HL-60 (cell line): Measurements from ENCODE around the gene ZSCAN5B.

Experiments
- DNase-seq, 2 experiments: peaks; one replicate each; pipeline ENCODE4 v3.0.0-alpha.2; 2010 to 2020; ENCODE audit warnings: low read depth in 1 of 2, low spot score in 1 of 2
- H3K27ac ChIP-seq: fragments of 250-450 bp; sonication (Bioruptor Pico); replicated peaks from 2 replicates; pipeline ENCODE4 v1.5.1; 2020; ENCODE audit warnings: mild to moderate bottlenecking, moderate library complexity
- H3K27me3 ChIP-seq: fragments of 250-450 bp; sonication (Bioruptor Pico); 2 replicates; pipeline ENCODE4 v1.5.1; 2021; ENCODE audit warnings: mild to moderate bottlenecking, moderate library complexity; ENCODE audit not compliant: insufficient read depth, poor library complexity, severe bottlenecking
- H3K4me3 ChIP-seq: replicated peaks from 2 replicates; pipeline ENCODE4 v1.5.1; 2011; ENCODE audit warnings: mild to moderate bottlenecking, control low read depth, low read length; ENCODE audit not compliant: insufficient read depth
- GABPA ChIP-seq: IDR thresholded peaks from 2 replicates; pipeline ENCODE4 v1.6.1; 2012; ENCODE audit warnings: low read depth
- POLR2AphosphoS5 ChIP-seq: IDR thresholded peaks from 2 replicates; pipeline ENCODE4 v1.6.1; 2012; ENCODE audit warnings: low read depth
- SPI1 ChIP-seq: IDR thresholded peaks from 2 replicates; pipeline ENCODE4 v1.6.1; 2012; ENCODE audit warnings: low read depth, mild to moderate bottlenecking, borderline replicate concordance
- TF ChIP-seq, protein P1 (sequence below): IDR thresholded peaks from one replicate; pipeline ENCODE4 v1.5.1; 2011; ENCODE audit warnings: low read length, control low read depth, inconsistent platforms; ENCODE audit not compliant: insufficient read depth
- TF ChIP-seq, protein P2 (sequence below): IDR thresholded peaks from 2 replicates; pipeline ENCODE4 v1.6.1; 2012; ENCODE audit warnings: low read depth; ENCODE audit not compliant: insufficient replicate concordance

ZSCAN5B gene

DNA sequence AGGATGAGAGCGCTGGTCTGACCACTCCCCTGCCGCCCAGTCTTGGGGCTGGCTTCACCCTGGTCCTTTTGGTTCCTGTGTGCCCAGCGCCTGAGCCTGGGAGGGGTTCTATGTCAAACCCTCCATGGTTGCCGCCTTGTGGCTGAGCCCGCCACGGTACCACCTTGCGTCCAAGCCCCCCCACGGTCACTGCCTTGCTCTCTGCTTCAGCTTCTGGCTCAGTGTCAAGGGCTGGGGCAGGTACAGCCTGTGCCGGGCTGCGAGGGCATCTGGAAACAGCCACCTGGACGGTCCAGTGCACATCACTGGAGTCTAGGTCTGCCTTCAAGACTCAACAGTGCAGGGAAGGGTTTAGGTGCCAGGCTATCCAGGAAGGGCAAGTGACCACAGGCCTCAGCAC, 36.0 kb downstream of the ZSCAN5B start:
- no peak for TF ChIP-seq SPI1
- TF ChIP-seq, protein P1, sequence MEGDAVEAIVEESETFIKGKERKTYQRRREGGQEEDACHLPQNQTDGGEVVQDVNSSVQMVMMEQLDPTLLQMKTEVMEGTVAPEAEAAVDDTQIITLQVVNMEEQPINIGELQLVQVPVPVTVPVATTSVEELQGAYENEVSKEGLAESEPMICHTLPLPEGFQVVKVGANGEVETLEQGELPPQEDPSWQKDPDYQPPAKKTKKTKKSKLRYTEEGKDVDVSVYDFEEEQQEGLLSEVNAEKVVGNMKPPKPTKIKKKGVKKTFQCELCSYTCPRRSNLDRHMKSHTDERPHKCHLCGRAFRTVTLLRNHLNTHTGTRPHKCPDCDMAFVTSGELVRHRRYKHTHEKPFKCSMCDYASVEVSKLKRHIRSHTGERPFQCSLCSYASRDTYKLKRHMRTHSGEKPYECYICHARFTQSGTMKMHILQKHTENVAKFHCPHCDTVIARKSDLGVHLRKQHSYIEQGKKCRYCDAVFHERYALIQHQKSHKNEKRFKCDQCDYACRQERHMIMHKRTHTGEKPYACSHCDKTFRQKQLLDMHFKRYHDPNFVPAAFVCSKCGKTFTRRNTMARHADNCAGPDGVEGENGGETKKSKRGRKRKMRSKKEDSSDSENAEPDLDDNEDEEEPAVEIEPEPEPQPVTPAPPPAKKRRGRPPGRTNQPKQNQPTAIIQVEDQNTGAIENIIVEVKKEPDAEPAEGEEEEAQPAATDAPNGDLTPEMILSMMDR = no peak
- no peak; the same call in 1 of the 2 replicates for TF ChIP-seq POLR2AphosphoS5
- no peak for TF ChIP-seq GABPA
- TF ChIP-seq, protein P2, sequence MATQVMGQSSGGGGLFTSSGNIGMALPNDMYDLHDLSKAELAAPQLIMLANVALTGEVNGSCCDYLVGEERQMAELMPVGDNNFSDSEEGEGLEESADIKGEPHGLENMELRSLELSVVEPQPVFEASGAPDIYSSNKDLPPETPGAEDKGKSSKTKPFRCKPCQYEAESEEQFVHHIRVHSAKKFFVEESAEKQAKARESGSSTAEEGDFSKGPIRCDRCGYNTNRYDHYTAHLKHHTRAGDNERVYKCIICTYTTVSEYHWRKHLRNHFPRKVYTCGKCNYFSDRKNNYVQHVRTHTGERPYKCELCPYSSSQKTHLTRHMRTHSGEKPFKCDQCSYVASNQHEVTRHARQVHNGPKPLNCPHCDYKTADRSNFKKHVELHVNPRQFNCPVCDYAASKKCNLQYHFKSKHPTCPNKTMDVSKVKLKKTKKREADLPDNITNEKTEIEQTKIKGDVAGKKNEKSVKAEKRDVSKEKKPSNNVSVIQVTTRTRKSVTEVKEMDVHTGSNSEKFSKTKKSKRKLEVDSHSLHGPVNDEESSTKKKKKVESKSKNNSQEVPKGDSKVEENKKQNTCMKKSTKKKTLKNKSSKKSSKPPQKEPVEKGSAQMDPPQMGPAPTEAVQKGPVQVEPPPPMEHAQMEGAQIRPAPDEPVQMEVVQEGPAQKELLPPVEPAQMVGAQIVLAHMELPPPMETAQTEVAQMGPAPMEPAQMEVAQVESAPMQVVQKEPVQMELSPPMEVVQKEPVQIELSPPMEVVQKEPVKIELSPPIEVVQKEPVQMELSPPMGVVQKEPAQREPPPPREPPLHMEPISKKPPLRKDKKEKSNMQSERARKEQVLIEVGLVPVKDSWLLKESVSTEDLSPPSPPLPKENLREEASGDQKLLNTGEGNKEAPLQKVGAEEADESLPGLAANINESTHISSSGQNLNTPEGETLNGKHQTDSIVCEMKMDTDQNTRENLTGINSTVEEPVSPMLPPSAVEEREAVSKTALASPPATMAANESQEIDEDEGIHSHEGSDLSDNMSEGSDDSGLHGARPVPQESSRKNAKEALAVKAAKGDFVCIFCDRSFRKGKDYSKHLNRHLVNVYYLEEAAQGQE = no peak

DNA sequence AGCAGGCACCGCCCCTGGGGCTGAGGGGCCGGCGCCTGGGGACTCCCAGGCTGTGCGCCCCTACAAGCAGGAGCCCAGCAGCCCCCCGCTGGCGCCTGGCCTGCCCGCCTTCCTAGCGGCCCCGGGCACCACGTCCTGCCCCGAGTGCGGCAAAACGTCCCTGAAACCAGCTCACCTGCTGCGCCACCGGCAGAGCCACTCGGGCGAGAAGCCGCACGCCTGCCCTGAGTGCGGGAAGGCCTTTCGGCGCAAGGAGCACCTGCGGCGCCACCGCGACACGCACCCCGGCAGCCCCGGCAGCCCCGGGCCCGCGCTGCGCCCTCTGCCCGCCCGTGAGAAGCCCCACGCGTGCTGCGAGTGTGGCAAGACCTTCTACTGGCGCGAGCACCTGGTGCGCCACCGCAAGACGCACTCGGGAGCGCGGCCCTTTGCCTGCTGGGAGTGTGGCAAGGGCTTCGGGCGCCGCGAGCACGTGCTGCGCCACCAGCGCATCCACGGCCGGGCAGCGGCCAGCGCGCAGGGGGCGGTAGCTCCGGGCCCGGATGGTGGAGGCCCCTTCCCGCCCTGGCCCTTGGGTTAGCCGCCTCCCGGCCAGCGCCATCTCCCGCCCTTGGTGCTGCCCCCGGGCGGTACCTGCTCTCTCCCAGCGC, 37.8 kb downstream of the ZSCAN5B start:
- TF ChIP-seq, protein P1 = no peak
- TF ChIP-seq, protein P2 = no peak
- TF ChIP-seq SPI1 (no peak), GABPA (no peak), POLR2AphosphoS5 (no peak)
- Histone ChIP-seq H3K27me3 (no peaks in the 10 kb centered on the region), H3K27ac (no peak overlapping the region), H3K4me3 (no peak overlapping the region)
- DNase-seq = no peak

More for the DNA sequence above, 36.0 kb downstream of the ZSCAN5B start:
- no peak overlapping the region for H3K27ac ChIP-seq
- no peak overlapping the region for H3K4me3 ChIP-seq
- no peak for DNase-seq
- no peaks in the 10 kb centered on the region for H3K27me3 ChIP-seq

DNA sequence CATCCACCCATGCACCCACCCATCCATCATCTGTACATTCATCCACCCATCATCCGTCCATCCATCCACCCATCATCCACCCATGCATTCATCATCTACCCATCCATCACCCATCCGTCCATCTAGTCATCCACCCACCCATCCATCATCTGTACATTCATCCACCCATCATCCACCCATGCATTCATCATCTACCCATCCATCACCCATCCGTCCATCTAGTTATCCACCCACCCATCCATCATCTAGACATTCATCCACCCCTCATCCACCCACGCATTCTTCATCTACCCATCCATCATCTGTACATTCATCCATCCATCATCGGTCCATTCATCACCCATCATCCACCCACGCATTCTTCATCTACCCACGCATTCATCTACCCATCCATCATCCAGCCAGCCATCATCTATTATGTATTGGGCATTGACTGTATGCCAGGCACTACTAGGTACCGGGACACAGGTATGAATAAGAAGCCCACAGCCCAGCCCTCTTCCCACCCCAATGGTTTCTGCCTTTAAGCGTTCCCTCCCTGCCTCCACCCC, 38.5 kb downstream of the ZSCAN5B start:
- no peak overlapping the region for H3K27ac ChIP-seq
- H3K4me3 ChIP-seq = no peak overlapping the region
- H3K27me3 ChIP-seq = no peaks in the 10 kb centered on the region
- TF ChIP-seq SPI1 = no peak
- no peak for TF ChIP-seq POLR2AphosphoS5
- TF ChIP-seq, protein P2 = no peak
- TF ChIP-seq, protein P1 = no peak
- no peak for TF ChIP-seq GABPA
- no peak for DNase-seq
